NB4 (cell line): ENCODE measurements around the gene ADGRB3.
"Not testable (repeated sequence)": the region's sequence is repeated elsewhere in the genome, so short reads cannot be mapped to it uniquely, and the experiment has no call there.

Source experiments
- DNase-seq: peaks from one replicate; pipeline ENCODE4 v3.0.0; 2010; ENCODE audit warnings: low read depth
- H3K4me3 ChIP-seq: one replicate; pipeline ENCODE4 v1.5.1; 2011; ENCODE audit warnings: mild to moderate bottlenecking, low read depth, low read length, moderate library complexity
- CTCF ChIP-seq: IDR thresholded peaks from one replicate; pipeline ENCODE4 v1.5.1; 2012; ENCODE audit warnings: low read depth, low read length
- MAX ChIP-seq: IDR thresholded peaks from 2 replicates; pipeline ENCODE4 v1.6.1; 2011; ENCODE audit warnings: low read depth, low read length
- MYC ChIP-seq: IDR thresholded peaks from 2 replicates; pipeline ENCODE4 v1.6.1; 2011; ENCODE audit warnings: low read depth, low read length
- POLR2A ChIP-seq: IDR thresholded peaks from 2 replicates; pipeline ENCODE4 v1.6.1; 2011; ENCODE audit warnings: mild to moderate bottlenecking; ENCODE audit not compliant: insufficient read length; ENCODE audit errors: extremely low read depth

ADGRB3 gene

GRCh38 chr6:69105288-69105687 is 470.2 kb downstream of the ADGRB3 start:
- no peak for DNase-seq
- TF ChIP-seq MYC (no peak), POLR2A (no peak), CTCF (no peak), MAX (no peak)
- H3K4me3 ChIP-seq: no peak overlapping the region

GRCh38 chr6:69106511-69106910 is 471.4 kb downstream of the ADGRB3 start:
- TF ChIP-seq MYC (no peak), MAX (no peak), POLR2A (no peak), CTCF (no peak)
- no peak overlapping the region for H3K4me3 ChIP-seq
- no peak for DNase-seq

- H3K4me3 ChIP-seq: no peak overlapping the region
- no peak for TF ChIP-seq MYC
- no peak for TF ChIP-seq CTCF
- TF ChIP-seq MAX: no peak
- no peak for TF ChIP-seq POLR2A
- no peak for DNase-seq
Observed at GRCh38 chr6:69111301-69111700, 476.2 kb downstream of the ADGRB3 start.

- H3K4me3 ChIP-seq: no peak overlapping the region
- DNase-seq: no peak
- no peak for TF ChIP-seq MAX
- TF ChIP-seq POLR2A: no peak
- TF ChIP-seq MYC: no peak
- TF ChIP-seq CTCF: no peak
Observed at GRCh38 chr6:69116658-69117057, 481.6 kb downstream of the ADGRB3 start.

- H3K4me3 ChIP-seq, DNase-seq: not testable (repeated sequence)
Observed at GRCh38 chr6:69121461-69122406, 486.7 kb downstream of the ADGRB3 start.

GRCh38 chr6:69122407-69122773 is 487.3 kb downstream of the ADGRB3 start:
- no peak for DNase-seq
- TF ChIP-seq CTCF (no peak), POLR2A (no peak), MAX (no peak)
- H3K4me3 ChIP-seq: no peak overlapping the region
